ENCODE results near the gene STXBP5.

DNA sequence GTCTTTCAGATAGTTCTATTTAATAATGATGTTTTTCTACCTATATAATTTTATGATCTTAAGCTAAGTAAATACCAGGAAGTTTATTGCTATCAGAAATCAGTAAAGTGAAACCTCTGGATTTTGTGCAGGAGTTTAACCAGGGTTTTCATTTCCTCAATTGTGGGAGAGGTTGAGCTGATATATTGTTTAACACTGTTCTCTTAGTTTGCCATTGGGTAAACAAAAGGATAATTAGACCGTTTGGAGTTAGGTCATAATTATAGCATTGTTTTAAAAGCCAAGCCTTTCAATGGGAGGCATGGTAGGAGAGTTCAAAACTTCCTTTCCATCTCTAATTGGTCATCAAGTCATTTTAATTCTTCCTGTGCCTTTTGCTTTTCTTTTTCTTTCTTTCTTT, 58.7 kb downstream of the STXBP5 start:
- TF ChIP-seq TP53 (CRISPR knock-in tag; conservative IDR thresholded peaks at IDR 0.05) (no peak), NFIB (CRISPR knock-in tag; IDR thresholded peaks at IDR 0.05; ENCODE audit: borderline replicate concordance) (no peak), CHD4 (IDR thresholded peaks at IDR 0.05; ENCODE audit: borderline replicate concordance, low read length) (no peak), MBNL3 (CRISPR knock-in tag; conservative IDR thresholded peaks at IDR 0.05) (no peak), HDAC6 (IDR thresholded peaks at IDR 0.05; ENCODE audit: low read depth, low read length) (no peak), ELF1 (CRISPR knock-in tag; IDR thresholded peaks at IDR 0.05) (no peak), CBFB (CRISPR knock-in tag; IDR thresholded peaks at IDR 0.05) (no peak), MYNN (CRISPR knock-in tag; IDR thresholded peaks at IDR 0.05; ENCODE audit: low read depth) (no peak), ZNF253 (CRISPR knock-in tag; IDR thresholded peaks at IDR 0.05; ENCODE audit: borderline replicate concordance) (no peak), ATAD3A (CRISPR knock-in tag; IDR thresholded peaks at IDR 0.05) (no peak)
- TF ChIP-seq, protein P1, sequence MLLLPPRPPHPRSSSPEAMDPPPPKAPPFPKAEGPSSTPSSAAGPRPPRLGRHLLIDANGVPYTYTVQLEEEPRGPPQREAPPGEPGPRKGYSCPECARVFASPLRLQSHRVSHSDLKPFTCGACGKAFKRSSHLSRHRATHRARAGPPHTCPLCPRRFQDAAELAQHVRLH (CRISPR knock-in tag; IDR thresholded peaks at IDR 0.05; ENCODE audit: borderline replicate concordance, low read depth): no peak
- TF ChIP-seq, protein P2, sequence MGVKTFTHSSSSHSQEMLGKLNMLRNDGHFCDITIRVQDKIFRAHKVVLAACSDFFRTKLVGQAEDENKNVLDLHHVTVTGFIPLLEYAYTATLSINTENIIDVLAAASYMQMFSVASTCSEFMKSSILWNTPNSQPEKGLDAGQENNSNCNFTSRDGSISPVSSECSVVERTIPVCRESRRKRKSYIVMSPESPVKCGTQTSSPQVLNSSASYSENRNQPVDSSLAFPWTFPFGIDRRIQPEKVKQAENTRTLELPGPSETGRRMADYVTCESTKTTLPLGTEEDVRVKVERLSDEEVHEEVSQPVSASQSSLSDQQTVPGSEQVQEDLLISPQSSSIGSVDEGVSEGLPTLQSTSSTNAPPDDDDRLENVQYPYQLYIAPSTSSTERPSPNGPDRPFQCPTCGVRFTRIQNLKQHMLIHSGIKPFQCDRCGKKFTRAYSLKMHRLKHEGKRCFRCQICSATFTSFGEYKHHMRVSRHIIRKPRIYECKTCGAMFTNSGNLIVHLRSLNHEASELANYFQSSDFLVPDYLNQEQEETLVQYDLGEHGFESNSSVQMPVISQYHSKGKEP (CRISPR knock-in tag; IDR thresholded peaks at IDR 0.05): no peak
- TF ChIP-seq, protein P3, sequence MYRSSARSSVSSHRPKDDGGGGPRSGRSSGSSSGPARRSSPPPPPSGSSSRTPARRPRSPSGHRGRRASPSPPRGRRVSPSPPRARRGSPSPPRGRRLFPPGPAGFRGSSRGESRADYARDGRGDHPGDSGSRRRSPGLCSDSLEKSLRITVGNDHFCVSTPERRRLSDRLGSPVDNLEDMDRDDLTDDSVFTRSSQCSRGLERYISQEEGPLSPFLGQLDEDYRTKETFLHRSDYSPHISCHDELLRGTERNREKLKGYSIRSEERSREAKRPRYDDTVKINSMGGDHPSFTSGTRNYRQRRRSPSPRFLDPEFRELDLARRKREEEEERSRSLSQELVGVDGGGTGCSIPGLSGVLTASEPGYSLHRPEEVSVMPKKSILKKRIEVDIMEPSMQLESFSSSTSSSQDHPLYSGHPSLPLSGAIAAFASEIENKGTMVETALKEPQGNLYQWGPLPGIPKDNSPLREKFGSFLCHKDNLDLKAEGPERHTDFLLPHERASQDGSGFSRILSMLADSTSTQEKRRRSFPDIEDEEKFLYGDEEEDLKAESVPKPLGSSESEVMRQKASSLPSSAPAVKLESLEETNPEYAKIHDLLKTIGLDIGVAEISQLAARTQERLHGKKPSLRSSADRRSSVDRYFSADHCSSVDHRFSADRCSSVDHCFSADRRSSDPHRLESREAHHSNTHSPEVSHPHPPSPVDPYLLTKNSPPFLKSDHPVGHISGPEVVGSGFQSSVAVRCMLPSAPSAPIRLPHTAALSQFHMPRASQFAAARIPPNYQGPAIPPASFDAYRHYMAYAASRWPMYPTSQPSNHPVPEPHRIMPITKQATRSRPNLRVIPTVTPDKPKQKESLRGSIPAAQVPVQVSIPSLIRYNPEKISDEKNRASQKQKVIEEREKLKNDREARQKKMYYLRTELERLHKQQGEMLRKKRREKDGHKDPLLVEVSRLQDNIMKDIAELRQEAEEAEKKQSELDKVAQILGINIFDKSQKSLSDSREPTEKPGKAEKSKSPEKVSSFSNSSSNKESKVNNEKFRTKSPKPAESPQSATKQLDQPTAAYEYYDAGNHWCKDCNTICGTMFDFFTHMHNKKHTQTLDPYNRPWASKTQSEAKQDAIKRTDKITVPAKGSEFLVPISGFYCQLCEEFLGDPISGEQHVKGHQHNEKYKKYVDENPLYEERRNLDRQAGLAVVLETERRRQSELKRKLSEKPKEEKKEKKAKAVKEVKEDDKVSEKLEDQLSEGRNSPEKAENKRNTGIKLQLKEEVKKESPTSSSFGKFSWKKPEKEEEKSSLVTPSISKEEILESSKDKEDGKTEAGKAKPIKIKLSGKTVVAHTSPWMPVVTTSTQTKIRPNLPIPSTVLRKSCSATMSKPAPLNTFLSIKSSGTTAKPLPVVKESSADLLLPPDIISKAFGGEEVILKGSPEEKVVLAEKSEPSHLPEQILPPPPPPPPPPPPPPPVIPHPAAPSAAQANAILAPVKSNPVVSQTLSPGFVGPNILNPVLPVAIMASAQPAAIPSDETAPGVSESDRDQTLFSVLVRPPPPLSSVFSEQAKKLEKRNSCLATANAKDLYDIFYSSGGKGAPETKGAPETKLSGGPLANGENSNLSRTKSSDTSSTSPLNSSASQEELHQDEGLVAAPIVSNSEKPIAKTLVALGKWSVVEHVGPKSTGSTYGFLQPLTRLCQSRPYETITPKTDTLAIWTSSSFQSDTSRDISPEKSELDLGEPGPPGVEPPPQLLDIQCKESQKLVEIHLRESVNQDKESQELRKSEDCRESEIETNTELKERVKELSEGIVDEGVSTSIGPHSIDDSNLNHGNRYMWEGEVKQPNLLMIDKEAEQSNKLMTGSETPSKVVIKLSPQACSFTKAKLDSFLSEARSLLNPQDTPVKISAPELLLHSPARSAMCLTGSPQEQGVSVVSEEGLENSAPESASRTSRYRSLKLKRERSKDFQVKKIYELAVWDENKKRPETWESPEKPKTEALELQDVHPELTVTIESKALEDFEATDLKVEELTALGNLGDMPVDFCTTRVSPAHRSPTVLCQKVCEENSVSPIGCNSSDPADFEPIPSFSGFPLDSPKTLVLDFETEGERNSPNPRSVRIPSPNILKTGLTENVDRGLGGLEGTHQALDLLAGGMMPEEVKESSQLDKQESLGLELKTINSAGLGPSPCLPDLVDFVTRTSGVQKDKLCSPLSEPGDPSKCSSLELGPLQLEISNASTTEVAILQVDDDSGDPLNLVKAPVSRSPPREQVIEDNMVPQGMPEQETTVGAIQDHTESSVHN (CRISPR knock-in tag; IDR thresholded peaks at IDR 0.05): no peak
